HG02798 (cell line): ENCODE results near the gene KCNMA1.
A peak's percentile ranks its signal among the peaks of the same experiment; 100 is the strongest.

Experiments used
- ATAC-seq: cut with Tn5 transposase; IDR thresholded peaks from one replicate; pipeline ENCODE4 v1.9.1; 2021; ENCODE audit warnings: mild to moderate bottlenecking; ENCODE audit not compliant: unreplicated experiment, poor library complexity

KCNMA1 gene

DNA sequence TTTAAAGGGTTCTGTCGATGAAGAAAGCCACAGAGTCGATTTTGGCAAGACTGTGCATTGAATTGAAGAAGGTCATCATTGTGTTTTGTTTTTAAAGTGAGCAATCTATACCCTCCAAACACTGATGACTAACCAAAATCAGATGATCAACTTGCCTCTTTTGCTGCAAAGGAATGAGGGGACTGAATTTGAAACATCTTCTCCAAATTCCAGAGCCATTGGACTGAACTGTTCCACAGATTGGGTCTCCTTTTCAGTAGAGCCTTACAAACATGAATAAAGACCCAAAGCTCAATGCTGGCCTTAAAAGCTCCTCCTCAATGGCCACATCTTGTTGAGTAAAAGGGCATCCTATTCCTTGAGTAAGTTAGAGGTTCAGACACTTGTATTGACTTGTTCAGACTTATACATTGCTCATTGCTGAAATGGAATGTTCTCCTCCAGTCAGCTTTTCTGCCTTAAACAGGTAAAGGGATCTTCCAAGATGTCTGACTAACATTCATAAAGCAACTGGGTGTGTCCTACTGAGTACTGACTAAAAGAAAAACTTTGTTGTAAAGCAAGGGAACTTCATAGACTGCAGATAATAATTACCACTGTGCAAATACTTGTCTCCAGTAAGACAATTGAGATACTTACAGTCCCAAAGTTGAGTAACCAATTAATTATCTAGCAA is 630.6 kb downstream of the KCNMA1 start:
- no peak for ATAC-seq

- no peak for ATAC-seq
These were observed 631.7 kb downstream of the KCNMA1 start for GRCh38 chr10:77005871-77006270.

DNA sequence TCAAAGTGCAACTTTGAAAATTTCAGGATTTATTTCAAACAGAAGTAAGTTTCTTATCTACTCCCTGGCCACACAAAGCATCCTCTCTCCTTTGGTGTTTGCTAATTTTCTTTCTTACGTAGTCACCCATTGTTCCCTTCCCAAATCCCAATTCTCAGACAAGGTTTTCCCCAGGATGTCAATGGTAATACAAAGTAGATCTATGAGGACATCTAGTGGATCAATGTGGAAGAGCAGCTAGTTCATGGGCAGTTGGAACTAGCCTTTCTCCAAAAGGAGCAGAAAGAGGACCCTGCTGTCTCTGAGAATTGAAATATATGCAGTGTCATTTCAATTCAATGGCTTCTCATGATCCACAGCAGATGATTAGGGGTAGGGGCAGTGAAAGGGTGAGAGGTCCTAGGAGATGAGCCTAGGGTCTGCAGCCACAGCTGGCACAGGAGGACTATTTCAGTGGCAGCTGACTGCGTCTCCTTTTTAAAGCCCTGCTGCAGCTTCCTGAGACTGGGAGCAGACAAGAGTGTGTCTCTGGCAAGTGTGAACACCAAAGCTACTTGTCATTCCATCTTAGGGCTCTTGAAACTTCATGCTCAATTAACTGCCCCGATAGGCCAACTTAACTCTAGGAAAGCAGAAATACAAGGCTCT is 632.6 kb downstream of the KCNMA1 start:
- ATAC-seq = peak; percentile 34

DNA sequence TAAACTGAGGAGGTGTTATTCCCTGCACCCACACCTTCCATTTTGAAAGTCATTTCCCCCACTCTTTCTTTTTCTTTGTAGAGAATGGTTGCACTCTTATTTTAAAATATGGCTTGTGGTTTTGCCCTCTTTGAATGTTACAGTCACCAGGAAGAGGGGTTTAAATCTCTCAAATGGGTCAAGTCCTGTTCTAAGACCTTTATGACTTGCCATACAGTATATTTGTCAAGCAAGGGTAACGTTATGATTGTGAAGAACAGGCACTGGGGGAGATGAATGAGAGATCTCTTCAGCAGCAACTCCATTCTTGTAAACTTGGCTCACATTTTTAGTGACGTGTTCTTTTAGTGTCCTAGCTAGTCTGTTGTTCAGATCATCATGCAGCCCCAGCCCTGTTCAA is 634.7 kb downstream of the KCNMA1 start:
- ATAC-seq = no peak

DNA sequence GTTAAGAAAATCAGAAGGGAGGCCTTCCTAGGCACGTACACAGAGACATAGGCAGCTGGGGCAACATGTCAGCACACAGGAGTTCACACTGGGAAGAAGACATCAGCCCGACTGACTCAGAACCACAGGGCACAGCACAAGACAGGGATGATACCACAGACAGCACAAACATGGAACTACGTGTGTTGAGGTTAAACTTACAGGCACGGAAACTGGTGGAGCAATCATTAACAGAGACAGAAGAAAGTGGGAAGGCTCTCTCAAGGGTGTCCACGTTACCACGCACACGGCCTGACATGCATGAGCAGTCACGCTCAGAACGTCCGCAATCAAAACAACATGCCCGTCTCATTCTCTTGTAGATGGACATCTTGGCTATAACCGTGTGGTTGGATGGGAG is 636.4 kb downstream of the KCNMA1 start:
- ATAC-seq = no peak

GRCh38 chr10:76998451-76998850 is 639.2 kb downstream of the KCNMA1 start:
- no peak for ATAC-seq

DNA sequence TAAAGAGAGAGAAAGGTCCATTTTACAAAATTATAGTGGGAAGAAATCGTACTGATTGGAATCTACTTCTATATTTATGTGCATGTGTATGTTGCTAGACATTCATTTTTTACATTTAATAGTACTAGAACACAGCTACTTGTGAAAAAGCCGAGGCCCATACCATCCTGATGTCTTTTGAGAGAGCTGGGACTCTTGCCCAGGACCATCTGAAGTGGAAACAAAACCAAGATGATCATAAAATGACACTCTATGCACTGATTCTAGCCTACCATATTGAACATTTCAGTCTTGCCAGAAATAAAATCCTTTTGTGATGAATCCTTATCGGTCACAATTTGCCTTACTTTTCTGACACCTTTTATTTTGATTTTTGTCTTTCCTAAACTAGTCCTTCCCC is 640.0 kb downstream of the KCNMA1 start:
- ATAC-seq = no peak

- ATAC-seq = no peak
These were observed 642.6 kb downstream of the KCNMA1 start for GRCh38 chr10:76995023-76995422.

DNA sequence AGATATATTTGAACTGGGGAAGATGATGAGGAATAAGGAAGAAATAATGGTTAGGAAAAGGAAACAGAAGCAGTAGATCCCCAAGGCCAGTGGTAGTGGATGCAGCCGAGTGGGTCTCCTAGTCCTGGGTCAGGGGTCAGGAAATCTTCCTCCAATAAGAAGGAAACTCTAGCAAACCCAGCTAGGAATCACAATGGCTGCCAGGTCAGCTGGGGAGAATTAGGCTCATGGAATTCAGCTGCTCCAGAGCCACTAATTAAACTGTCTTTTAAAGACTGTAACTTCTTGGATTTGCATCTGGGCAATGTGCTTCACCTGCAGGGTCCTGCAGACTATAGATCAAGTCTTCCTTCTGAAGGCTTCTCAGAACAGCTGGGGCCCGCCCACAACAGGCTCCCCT is 644.4 kb downstream of the KCNMA1 start:
- no peak for ATAC-seq

GRCh38 chr10:76992467-76992866 is 645.1 kb downstream of the KCNMA1 start:
- no peak for ATAC-seq

- ATAC-seq = no peak
These were observed 646.0 kb downstream of the KCNMA1 start for GRCh38 chr10:76991621-76992020.

- ATAC-seq = no peak
These were observed 647.0 kb downstream of the KCNMA1 start for GRCh38 chr10:76990561-76990960.

GRCh38 chr10:76984559-76985443 is 652.8 kb downstream of the KCNMA1 start:
- peak; percentile 89 for ATAC-seq

DNA sequence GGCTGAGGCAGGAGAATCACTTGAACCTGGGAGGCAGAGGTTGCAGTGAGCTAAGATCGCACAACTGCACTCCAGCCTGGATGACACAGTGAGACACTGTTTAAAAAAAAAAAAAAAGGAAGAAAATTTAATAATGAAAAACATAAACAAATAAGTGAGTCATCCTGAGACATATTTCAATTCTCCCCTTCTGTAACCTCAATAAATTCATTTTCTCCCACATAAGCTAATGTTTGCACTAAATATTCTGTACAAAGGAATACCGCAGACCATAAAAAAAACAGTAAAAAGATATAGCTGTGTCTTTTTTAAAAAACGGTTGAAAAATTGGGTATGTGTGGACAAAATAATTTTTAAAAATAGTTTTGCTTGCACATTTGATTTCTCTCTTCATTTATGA is 654.0 kb downstream of the KCNMA1 start:
- ATAC-seq = no peak

DNA sequence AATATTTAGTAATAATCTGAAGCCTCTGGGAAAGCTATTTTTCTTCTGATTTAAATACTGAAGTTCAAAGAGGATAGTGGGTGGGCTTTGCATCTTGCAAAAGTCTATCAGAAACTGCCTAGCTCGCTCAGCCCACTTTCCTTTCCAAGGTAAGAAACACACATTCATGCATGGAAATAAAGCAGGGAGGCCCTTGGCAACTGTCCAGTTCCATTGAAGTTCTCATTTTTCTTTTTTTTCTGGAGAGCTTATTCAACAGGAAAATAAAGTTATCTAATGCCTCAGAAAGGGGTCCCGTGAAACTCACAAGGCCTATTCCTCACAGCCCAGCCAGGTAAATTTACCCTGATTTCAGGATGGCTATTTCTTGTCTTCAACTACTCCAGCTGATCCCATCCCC is 654.9 kb downstream of the KCNMA1 start:
- ATAC-seq = no peak

GRCh38 chr10:76981251-76981650 is 656.4 kb downstream of the KCNMA1 start:
- no peak for ATAC-seq

- no peak for ATAC-seq
These were observed 659.7 kb downstream of the KCNMA1 start for GRCh38 chr10:76977901-76978300.

DNA sequence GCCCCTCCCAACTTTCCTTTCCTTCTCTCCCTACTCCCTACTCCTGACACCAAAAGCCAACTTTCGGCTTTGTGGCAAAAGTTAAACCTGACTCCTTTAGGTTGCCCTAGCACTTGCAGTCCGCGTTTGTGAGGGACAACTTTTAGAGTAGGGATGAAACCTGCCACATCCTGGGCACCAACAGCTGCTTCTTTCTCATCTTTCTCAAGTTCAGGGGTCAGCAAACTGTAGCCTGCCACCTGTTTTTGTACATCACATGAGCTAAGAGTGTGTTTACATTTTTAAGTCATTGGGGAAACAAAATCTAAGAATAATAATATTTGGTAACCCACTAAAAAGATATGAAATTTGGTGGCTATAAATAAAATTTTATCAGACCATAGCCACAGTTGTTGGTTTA is 660.6 kb downstream of the KCNMA1 start:
- ATAC-seq = no peak

DNA sequence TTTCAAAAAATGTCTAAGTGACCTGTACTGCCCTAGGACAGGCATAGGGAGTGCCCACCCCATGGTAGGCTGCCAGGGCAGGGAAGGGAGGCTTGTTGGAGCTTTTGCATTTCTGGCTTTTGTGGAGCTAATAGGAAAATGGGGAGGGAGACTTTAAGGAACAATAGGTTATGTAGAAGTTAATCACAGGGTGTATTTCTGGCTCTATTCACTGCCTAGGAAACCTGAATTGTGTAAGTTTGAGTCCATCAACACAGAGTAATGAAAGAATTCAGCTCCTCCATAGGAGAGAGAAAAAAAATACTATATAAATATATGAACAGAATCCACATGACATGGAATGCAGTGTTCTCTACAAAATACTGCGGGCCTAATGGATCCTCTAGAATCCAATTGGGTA is 661.5 kb downstream of the KCNMA1 start:
- ATAC-seq = no peak

DNA sequence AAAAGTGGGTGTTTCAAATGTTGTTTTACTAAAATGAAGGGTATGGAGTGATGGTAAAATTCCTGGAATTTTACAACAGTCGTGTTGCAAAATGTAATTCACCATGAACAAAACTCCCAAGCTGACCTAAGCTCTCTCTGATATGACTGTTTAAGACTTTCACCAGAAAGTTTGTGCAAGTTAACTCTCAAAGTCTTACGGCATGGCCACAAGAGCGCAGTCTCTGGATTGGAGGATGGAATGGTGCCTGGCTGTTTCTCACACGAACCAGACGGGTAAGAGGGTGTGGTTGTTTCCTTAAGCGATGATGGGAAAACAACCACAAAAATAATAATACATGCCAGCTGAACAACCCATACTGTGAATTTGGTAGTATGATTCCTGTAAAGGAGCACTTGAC is 662.5 kb downstream of the KCNMA1 start:
- no peak for ATAC-seq

GRCh38 chr10:76974017-76974691 is 663.5 kb downstream of the KCNMA1 start:
- no peak for ATAC-seq
